ENCODE data around the gene PHF20.

GRCh38 chr20:35762461-35762860 lies 9.4 kb upstream of the PHF20 start:
- TF ChIP-seq CTCF (IDR thresholded peaks at IDR 0.05) (no peak), POLR2A (IDR thresholded peaks at IDR 0.05) (no peak), EP300 (IDR thresholded peaks at IDR 0.05) (no peak), POLR2AphosphoS5 (IDR thresholded peaks at IDR 0.05) (no peak)

Data from gastroesophageal sphincter (tissue), 3 donors.